CD4-positive, alpha-beta T cell (primary cell): Measurements from ENCODE around the gene ILRUN. TPM values are rescaled to one million over a fixed set of nuclear protein-coding genes. Genes with fewer than 3 reads are reported as not detected.
"Not testable (repeated sequence)": the region's sequence is repeated elsewhere in the genome, so short reads cannot be mapped to it uniquely, and the experiment has no call there.

Experiments used
- ATAC-seq: fragments of 200-7000 bp; cut with Tn5 transposase; one replicate; pipeline ENCODE4 v1.10.0; 2022; ENCODE audit warnings: mild to moderate bottlenecking; ENCODE audit not compliant: poor library complexity
- CTCF ChIA-PET: fragments of 350-600 bp; sonication (Branson Sonifier 250); formaldehyde crosslinking; loops from one replicate; lab custom pipeline; 2021; ENCODE audit warnings: antibody characterized with exemption, inconsistent platforms; lab: Charles Lee
- POLR2A ChIA-PET: fragments of 350-600 bp; sonication (Branson Sonifier 250); formaldehyde crosslinking; loops from one replicate; lab custom pipeline; 2021; ENCODE audit warnings: antibody characterized with exemption, inconsistent platforms; lab: Charles Lee
- DNase-seq, 14 experiments: peaks; one replicate each; pipeline ENCODE4 v3.0.0-alpha.2; 2013 to 2020; ENCODE audit warnings: mixed read lengths in 2 of 14
- H3K27ac ChIP-seq, 2 donors: one replicate each; pipeline versions ENCODE4 v1.5.1 to v1.7.0; 2013; ENCODE audit warnings: low read length in 2 of 2, low read depth in 1 of 2, mild to moderate bottlenecking in 1 of 2
- H3K27me3 ChIP-seq, 2 experiments: 1 replicate in 1 of 2; 2 replicates in 1 of 2; pipeline versions ENCODE4 v1.6.1 to v1.7.0; 2013; ENCODE audit warnings: low read length in 2 of 2, control low read depth in 1 of 2, mild to moderate bottlenecking in 1 of 2, moderate library complexity in 1 of 2; ENCODE audit not compliant: insufficient read depth in 2 of 2, control insufficient read depth in 1 of 2
- H3K36me3 ChIP-seq: one replicate; pipeline ENCODE4 v1.6.1; 2013; ENCODE audit warnings: low read length, control low read depth; ENCODE audit not compliant: insufficient read depth
- H3K4me1 ChIP-seq: one replicate; pipeline ENCODE4 v1.6.1; 2013; ENCODE audit warnings: low read length, control low read depth; ENCODE audit not compliant: insufficient read depth
- H3K4me3 ChIP-seq: one replicate; pipeline ENCODE4 v1.5.1; 2013; ENCODE audit warnings: mild to moderate bottlenecking, low read length, moderate library complexity
- H3K9me3 ChIP-seq, 2 experiments: 1 replicate in 1 of 2; 2 replicates in 1 of 2; pipeline versions ENCODE4 v1.6.1 to v1.7.0; 2013; ENCODE audit warnings: low read length in 2 of 2, mild to moderate bottlenecking in 2 of 2, control low read depth in 1 of 2, moderate library complexity in 1 of 2; ENCODE audit not compliant: control insufficient read depth in 1 of 2, insufficient read depth in 1 of 2
- H3K27ac Mint-ChIP-seq: one replicate; pipeline ENCODE4 v1.8.0; 2020; ENCODE audit warnings: mixed read lengths
- H3K27me3 Mint-ChIP-seq: one replicate; pipeline ENCODE4 v1.8.0; 2021; ENCODE audit warnings: mixed read lengths
- H3K36me3 Mint-ChIP-seq: one replicate; pipeline ENCODE4 v1.8.0; 2021; ENCODE audit warnings: low read depth, mixed read lengths
- H3K4me1 Mint-ChIP-seq: one replicate; pipeline ENCODE4 v1.8.0; 2021; ENCODE audit warnings: low read depth, mixed read lengths
- H3K4me3 Mint-ChIP-seq: one replicate; pipeline ENCODE4 v1.8.0; 2020; ENCODE audit warnings: mild to moderate bottlenecking, mixed read lengths
- H3K9me3 Mint-ChIP-seq: one replicate; pipeline ENCODE4 v1.8.0; 2020; ENCODE audit warnings: mixed read lengths
- intact Hi-C, 2 experiments: fragments of 100-400 bp; cut with DNase I in 1 of 2; cut with micrococcal nuclease in 1 of 2; formaldehyde crosslinking; loops; one replicate each; pipeline versions ENCODE4 v1.15.1 to v1.9.0; 2023 to 2025; cut with DNase I, micrococcal nuclease
- total RNA-seq, 174 experiments: library from RNA in 2 of 174; stranded (reverse) in 2 of 174; gene quantifications; one replicate each; pipeline ENCODE4 v1.2.3 and lab custom pipeline; 2021 to 2026
- TF ChIP-seq, protein P1 (sequence below): fragments of 200-600 bp; IDR thresholded peaks from one replicate; pipeline ENCODE4 v1.8.0; 2022; ENCODE audit warnings: antibody characterized with exemption, mild to moderate bottlenecking

The ILRUN gene
- total RNA-seq, 2 experiments from 2014 or later, result 44.9 to 49.4 TPM

DNA sequence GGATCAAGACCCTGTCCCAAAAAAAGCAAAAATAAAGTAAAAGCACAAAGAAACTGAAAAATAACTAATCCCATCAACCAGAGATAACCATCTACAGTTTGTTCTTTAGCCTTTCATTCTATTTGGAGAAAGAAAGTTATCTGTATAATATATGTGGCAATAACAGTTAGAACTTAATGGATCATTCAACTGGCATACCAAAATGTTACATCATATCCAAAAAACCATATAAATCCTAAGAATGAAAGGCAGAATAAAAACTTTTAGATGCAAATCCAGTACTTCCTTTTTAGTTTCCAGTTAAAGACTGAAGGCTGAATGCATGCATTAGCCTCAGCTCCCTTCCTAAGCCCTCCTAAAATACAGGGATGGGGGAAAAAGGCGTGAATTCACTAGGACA is 25.2 kb downstream of the ILRUN start:
- peak overlapping the region; percentile 85 for H3K4me3 Mint-ChIP-seq
- H3K36me3 Mint-ChIP-seq, result no peaks in the 10 kb centered on the region
- CTCF ChIA-PET, result no interaction called here
- Histone ChIP-seq H3K9me3 (no peaks in the 10 kb centered on the region), H3K36me3 (no peaks in the 10 kb centered on the region), H3K4me3 (peak overlapping the region; percentile 14), H3K27ac (peak overlapping the region; percentile 70 to 81), H3K4me1 (peaks cover 59% of the 10 kb centered on the region), H3K27me3 (no peaks in the 10 kb centered on the region)
- DNase-seq (no peak), ATAC-seq (no peak)
- H3K27ac Mint-ChIP-seq, result peak overlapping the region; percentile 96
- H3K9me3 Mint-ChIP-seq, result no peaks in the 10 kb centered on the region
- H3K4me1 Mint-ChIP-seq, result peaks cover 76% of the 10 kb centered on the region
- POLR2A ChIA-PET, result interaction anchor here (1.1 to 5.3 kb wide), 4 partner anchors 15 to 216 kb away, joined by 6 to 69 read pairs (median 27); partner anchors contain the start of genes ILRUN, SNRPC and TAF11
- TF ChIP-seq, protein P1, sequence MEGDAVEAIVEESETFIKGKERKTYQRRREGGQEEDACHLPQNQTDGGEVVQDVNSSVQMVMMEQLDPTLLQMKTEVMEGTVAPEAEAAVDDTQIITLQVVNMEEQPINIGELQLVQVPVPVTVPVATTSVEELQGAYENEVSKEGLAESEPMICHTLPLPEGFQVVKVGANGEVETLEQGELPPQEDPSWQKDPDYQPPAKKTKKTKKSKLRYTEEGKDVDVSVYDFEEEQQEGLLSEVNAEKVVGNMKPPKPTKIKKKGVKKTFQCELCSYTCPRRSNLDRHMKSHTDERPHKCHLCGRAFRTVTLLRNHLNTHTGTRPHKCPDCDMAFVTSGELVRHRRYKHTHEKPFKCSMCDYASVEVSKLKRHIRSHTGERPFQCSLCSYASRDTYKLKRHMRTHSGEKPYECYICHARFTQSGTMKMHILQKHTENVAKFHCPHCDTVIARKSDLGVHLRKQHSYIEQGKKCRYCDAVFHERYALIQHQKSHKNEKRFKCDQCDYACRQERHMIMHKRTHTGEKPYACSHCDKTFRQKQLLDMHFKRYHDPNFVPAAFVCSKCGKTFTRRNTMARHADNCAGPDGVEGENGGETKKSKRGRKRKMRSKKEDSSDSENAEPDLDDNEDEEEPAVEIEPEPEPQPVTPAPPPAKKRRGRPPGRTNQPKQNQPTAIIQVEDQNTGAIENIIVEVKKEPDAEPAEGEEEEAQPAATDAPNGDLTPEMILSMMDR, result no peak
- intact Hi-C loops, result loop anchor here (1.0 to 5.0 kb wide), 2 partner anchors 15 to 86 kb away; partner anchors contain the start of gene SNRPC (in 1 of the 2)
- no peaks in the 10 kb centered on the region for H3K27me3 Mint-ChIP-seq

DNA sequence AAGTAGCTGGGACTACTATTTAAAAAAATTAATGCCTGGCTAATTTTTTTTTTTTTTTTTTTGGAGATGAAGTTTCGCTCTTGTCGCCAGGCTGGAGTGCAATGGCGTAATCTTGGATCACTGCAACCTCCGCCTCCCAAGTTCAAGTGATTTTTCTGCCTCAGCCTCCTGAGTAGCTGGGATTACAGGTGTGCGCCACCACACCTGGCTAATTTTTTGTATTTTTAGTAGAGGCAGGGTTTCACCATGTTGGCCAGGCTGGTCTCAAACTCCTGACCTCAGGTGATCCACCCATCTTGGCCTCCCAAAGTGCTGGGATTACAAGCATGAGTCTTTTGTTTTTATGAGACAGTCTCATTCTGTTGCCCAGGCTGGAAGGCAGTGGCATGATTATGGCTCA is 27.8 kb downstream of the ILRUN start:
- not testable (repeated sequence) for H3K4me3 ChIP-seq, H3K9me3 ChIP-seq, ATAC-seq, H3K4me3 Mint-ChIP-seq, H3K36me3 ChIP-seq, H3K36me3 Mint-ChIP-seq, H3K9me3 Mint-ChIP-seq, H3K27me3 ChIP-seq, H3K27me3 Mint-ChIP-seq, DNase-seq, H3K27ac ChIP-seq
- intact Hi-C loops, result loop anchor here in 1 of 2 experiments (2.0 kb wide), 1 partner anchor 14 kb away; no protein-coding TSS in a partner anchor
- peaks cover 72% of the 10 kb centered on the region for H3K4me1 Mint-ChIP-seq
- POLR2A ChIA-PET, result interaction anchor here (0.6 kb wide), 1 partner anchor 34 kb away, joined by 3 read pairs; no protein-coding TSS in a partner anchor
- CTCF ChIA-PET, result interaction anchor here (0.8 to 1.7 kb wide), 2 partner anchors 12 to 47 kb away, joined by 3 to 5 read pairs; no protein-coding TSS in a partner anchor
- peak overlapping the region; percentile 43 for H3K27ac Mint-ChIP-seq
- H3K4me1 ChIP-seq, result peaks cover 53% of the 10 kb centered on the region

DNA sequence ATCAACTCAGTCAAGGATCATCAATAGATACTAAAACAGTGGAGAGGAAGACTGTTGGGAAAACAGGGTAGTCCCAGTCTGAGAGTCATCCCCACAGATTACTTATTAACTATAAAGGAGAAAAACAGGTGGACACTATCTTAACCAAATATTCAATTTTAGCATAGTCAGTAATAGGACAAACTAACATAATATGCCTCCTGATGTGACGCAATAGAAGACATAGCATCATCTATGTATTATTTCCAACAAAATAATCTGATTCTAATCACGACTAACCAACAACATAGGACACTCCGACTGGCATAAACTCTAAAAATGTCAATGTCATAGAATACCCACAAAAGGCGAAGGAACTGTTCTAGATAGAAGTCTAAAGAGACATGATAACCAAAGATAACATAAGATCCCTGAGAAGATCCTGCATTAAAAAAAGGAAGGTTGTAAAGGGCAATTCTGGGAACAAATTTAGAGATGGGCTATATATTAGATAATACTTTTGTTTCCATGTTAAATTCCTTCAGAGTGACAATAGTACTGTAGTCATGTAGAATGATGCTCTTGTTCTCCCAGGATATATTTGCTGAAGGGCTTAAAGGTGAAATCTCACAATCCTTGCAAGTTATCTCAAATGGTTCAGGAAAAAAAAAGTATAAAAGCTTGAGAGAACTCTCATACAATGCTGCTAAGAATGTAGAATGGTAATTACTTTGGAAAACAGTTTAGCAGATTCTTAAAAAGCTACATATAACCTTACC is 28.9 kb downstream of the ILRUN start:
- H3K27ac ChIP-seq, result no peak overlapping the region
- Mint-ChIP-seq H3K27ac (peak overlapping the region; percentile 43), H3K4me1 (peaks cover 64% of the 10 kb centered on the region), H3K9me3 (no peaks in the 10 kb centered on the region), H3K36me3 (no peaks in the 10 kb centered on the region), H3K4me3 (no peak overlapping the region), H3K27me3 (no peaks in the 10 kb centered on the region)
- peaks cover 44% of the 10 kb centered on the region for H3K4me1 ChIP-seq
- TF ChIP-seq, protein P1, result no peak
- no peaks in the 10 kb centered on the region for H3K9me3 ChIP-seq
- ChIA-PET CTCF (interaction anchor here (0.8 to 1.7 kb wide), 3 partner anchors 11 to 46 kb away, joined by 3 to 5 read pairs (median 4); no protein-coding TSS in a partner anchor), POLR2A (interaction anchor here (0.9 kb wide), 1 partner anchor 124 kb away, joined by 3 read pairs; no protein-coding TSS in a partner anchor)
- no peak overlapping the region for H3K4me3 ChIP-seq
- no peaks in the 10 kb centered on the region for H3K36me3 ChIP-seq
- ATAC-seq (no peak), DNase-seq (no peak)
- intact Hi-C loops, result loop anchor here in 1 of 2 experiments (2.0 kb wide), 1 partner anchor 13 kb away; no protein-coding TSS in a partner anchor
- no peaks in the 10 kb centered on the region for H3K27me3 ChIP-seq
